GM21786 (cell line): ENCODE measurements around the gene ARL8B.

Source experiments
- ATAC-seq: cut with Tn5 transposase; IDR thresholded peaks from one replicate; pipeline ENCODE4 v1.9.1; 2021; ENCODE audit not compliant: unreplicated experiment

Gene ARL8B

DNA sequence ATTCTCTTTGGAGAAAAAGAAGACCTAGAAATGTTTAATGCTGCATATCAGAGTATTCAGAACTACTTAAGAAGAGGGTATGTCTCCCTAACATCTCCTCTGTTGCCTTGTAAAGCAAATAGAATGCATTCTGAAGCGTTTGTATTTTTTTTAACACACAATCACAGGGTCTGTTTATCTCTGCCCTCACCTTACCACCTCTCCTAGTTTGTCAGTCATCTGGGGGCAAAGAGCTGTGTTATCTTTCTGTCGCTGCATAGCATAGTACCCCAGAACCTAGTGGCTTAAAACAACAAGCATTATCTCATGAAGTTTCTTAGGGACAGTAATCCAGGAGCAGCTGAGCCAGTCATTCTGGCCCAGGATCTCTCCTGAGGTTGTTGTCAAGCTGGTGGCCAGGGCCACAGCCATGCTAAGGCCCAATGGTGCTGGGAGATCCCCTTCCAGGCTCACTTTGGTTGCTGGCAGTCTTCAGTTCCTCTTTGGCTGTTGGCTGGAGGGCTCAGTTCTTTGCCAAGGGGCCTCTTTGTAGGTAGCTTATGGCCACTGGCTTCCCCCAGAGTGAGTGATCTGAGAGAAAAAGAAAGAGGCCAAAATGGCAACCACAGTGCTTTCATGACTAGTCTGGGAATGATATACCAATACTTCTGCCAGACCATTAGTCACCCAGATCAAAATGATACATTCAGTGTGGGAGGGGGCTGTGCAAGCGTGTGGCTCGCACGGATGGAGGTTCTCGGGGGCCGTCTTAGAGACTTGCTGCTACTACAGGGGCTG, 83.3 kb downstream of the ARL8B start:
- ATAC-seq, result peak; percentile 99

GRCh38 chr3:5210926-5211325, 88.8 kb downstream of the ARL8B start:
- no peak for ATAC-seq

GRCh38 chr3:5212628-5213573, 90.8 kb downstream of the ARL8B start:
- ATAC-seq, result no peak

DNA sequence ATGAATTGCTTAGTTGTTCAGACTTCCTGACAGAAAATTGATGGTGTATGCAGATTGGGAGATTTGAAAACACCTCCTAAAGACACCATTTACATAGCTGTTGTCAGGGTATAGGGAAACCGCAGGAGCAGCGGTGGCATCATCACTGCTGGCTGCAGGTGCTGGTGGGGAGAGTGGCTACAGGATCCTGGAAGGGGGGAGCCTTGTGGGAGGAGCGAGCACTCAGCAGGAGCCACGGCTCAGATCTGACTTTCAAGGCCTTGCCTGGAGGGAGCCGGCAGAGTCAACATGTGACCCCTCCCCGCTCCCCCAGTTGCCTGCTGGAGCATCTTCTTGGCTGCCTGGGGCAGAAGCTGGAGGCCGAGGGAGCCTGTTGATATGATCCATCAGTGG, 91.5 kb downstream of the ARL8B start:
- ATAC-seq, result no peak

DNA sequence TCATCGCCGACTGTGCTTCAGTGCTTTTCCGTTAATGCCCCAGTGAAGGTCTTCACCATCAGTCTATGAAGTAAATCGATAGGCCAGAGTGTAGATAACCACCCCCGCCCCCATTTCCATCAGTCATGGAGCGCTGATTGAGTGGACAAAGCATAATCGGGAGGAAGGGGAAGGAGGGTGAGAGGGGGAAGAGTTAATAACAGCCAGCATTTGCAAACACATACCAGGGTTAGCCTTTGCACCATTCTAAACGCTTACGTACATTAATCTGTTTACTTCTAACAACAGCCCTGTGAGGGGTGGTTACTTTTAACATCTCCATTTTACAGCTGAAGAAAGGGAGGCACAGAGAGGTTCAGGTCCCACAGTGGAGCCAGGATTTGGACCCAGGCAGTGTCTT, 92.3 kb downstream of the ARL8B start:
- no peak for ATAC-seq

GRCh38 chr3:5217824-5218595, 95.9 kb downstream of the ARL8B start:
- ATAC-seq, result no peak

GRCh38 chr3:5218815-5219214, 96.7 kb downstream of the ARL8B start:
- no peak for ATAC-seq

GRCh38 chr3:5219216-5219615, 97.1 kb downstream of the ARL8B start:
- no peak for ATAC-seq

DNA sequence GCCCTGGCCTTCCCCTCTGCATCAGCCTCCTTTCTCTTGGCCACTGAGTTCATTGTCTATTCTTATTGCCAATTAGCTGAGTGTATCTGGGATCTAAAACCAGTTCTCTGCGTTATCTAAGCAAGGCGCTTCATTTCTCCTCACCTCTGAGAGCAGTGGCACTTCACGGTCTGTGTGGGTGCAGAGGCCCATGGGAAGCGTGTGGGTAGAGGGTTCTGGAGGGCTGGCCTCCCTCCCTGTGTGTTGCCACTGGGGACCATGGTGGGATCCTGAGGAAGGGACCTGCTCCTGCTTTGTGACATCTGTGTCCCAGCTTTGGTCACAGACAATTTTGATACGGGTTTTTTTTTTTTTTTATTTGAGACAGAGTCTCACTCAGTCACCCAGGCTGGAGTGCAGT, 98.1 kb downstream of the ARL8B start:
- ATAC-seq, result no peak

GRCh38 chr3:5220667-5221431, 98.8 kb downstream of the ARL8B start:
- ATAC-seq, result no peak

GRCh38 chr3:5221701-5222100, 99.6 kb downstream of the ARL8B start:
- no peak for ATAC-seq

GRCh38 chr3:5222283-5223005, 100.4 kb downstream of the ARL8B start:
- ATAC-seq, result no peak

GRCh38 chr3:5226783-5227182, 104.7 kb downstream of the ARL8B start:
- peak; percentile 33 for ATAC-seq

GRCh38 chr3:5227812-5228211, 105.7 kb downstream of the ARL8B start:
- ATAC-seq, result no peak

GRCh38 chr3:5229414-5229813, 107.3 kb downstream of the ARL8B start:
- no peak for ATAC-seq
